ENCODE results near the gene TYW1B. TPM values are rescaled to one million over a fixed set of nuclear protein-coding genes. Genes with fewer than 3 reads are reported as not detected.
"Not testable (repeated sequence)": the region's sequence is repeated elsewhere in the genome, so short reads cannot be mapped to it uniquely, and the experiment has no call there.

Gene TYW1B
- total and polyA plus RNA-seq, 4 donors: 1.0 to 3.8 (median 2.1) TPM

- H3K27me3 ChIP-seq (ENCODE audit: control insufficient read depth in 1 of 2, insufficient read depth in 2 of 2, low read length in 1 of 2); H3K4me1 ChIP-seq (ENCODE audit: control insufficient read depth in 1 of 2, insufficient read depth in 2 of 2, low read length in 2 of 2); intact Hi-C loops (cut with DNase I); DNase-seq; H3K36me3 ChIP-seq (ENCODE audit: control insufficient read depth in 1 of 2, insufficient read depth in 2 of 2, low read length in 1 of 2); H3K4me3 ChIP-seq (ENCODE audit: low read length in 2 of 2); ATAC-seq (ENCODE audit: low FRiP score); H3K27ac ChIP-seq (ENCODE audit: low read depth in 1 of 2, low read length in 2 of 2); H3K9me3 ChIP-seq (ENCODE audit: control insufficient read depth, low read length): not testable (repeated sequence)
- 94 to 100% methylated on average over 2 of the region's 2 CpGs for WGBS, 2 donors
These were observed 97.6 kb downstream of the TYW1B start for GRCh38 chr7:72730384-72730783.

GRCh38 chr7:72729130-72729529, 98.9 kb downstream of the TYW1B start:
- H3K4me1 ChIP-seq (ENCODE audit: control insufficient read depth in 1 of 2, insufficient read depth in 2 of 2, low read length in 2 of 2); H3K9me3 ChIP-seq (ENCODE audit: control insufficient read depth, low read length); H3K4me3 ChIP-seq (ENCODE audit: low read length in 2 of 2); intact Hi-C loops (cut with DNase I); H3K27ac ChIP-seq (ENCODE audit: low read depth in 1 of 2, low read length in 2 of 2); ATAC-seq (ENCODE audit: low FRiP score); H3K36me3 ChIP-seq (ENCODE audit: control insufficient read depth in 1 of 2, insufficient read depth in 2 of 2, low read length in 1 of 2); H3K27me3 ChIP-seq (ENCODE audit: control insufficient read depth in 1 of 2, insufficient read depth in 2 of 2, low read length in 1 of 2); DNase-seq: not testable (repeated sequence)
- WGBS, 2 donors: 93 to 98% methylated on average over 2 of the region's 2 CpGs

GRCh38 chr7:72722694-72723093, 105.3 kb downstream of the TYW1B start:
- intact Hi-C loops (cut with DNase I); DNase-seq; H3K27me3 ChIP-seq (ENCODE audit: control insufficient read depth in 1 of 2, insufficient read depth in 2 of 2, low read length in 1 of 2); H3K36me3 ChIP-seq (ENCODE audit: control insufficient read depth in 1 of 2, insufficient read depth in 2 of 2, low read length in 1 of 2); H3K4me1 ChIP-seq (ENCODE audit: control insufficient read depth in 1 of 2, insufficient read depth in 2 of 2, low read length in 2 of 2); H3K9me3 ChIP-seq (ENCODE audit: control insufficient read depth, low read length); H3K4me3 ChIP-seq (ENCODE audit: low read length in 2 of 2); ATAC-seq (ENCODE audit: low FRiP score); H3K27ac ChIP-seq (ENCODE audit: low read depth in 1 of 2, low read length in 2 of 2): not testable (repeated sequence)
- 88 to 92% methylated on average over 7 of the region's 7 CpGs for WGBS, 2 donors

- DNase-seq; intact Hi-C loops (cut with DNase I); H3K36me3 ChIP-seq (ENCODE audit: control insufficient read depth in 1 of 2, insufficient read depth in 2 of 2, low read length in 1 of 2); H3K27me3 ChIP-seq (ENCODE audit: control insufficient read depth in 1 of 2, insufficient read depth in 2 of 2, low read length in 1 of 2); H3K4me1 ChIP-seq (ENCODE audit: control insufficient read depth in 1 of 2, insufficient read depth in 2 of 2, low read length in 2 of 2); H3K27ac ChIP-seq (ENCODE audit: low read depth in 1 of 2, low read length in 2 of 2); H3K9me3 ChIP-seq (ENCODE audit: control insufficient read depth, low read length); ATAC-seq (ENCODE audit: low FRiP score); H3K4me3 ChIP-seq (ENCODE audit: low read length in 2 of 2): not testable (repeated sequence)
- 98 to 99% methylated on average over 3 to 4 of the region's 4 CpGs for WGBS, 2 donors
These were observed 107.1 kb downstream of the TYW1B start for GRCh38 chr7:72720890-72721289.

- H3K9me3 ChIP-seq (ENCODE audit: control insufficient read depth, low read length); H3K36me3 ChIP-seq (ENCODE audit: control insufficient read depth in 1 of 2, insufficient read depth in 2 of 2, low read length in 1 of 2); H3K4me3 ChIP-seq (ENCODE audit: low read length in 2 of 2); H3K27me3 ChIP-seq (ENCODE audit: control insufficient read depth in 1 of 2, insufficient read depth in 2 of 2, low read length in 1 of 2); H3K4me1 ChIP-seq (ENCODE audit: control insufficient read depth in 1 of 2, insufficient read depth in 2 of 2, low read length in 2 of 2); ATAC-seq (ENCODE audit: low FRiP score); DNase-seq; intact Hi-C loops (cut with DNase I); H3K27ac ChIP-seq (ENCODE audit: low read depth in 1 of 2, low read length in 2 of 2): not testable (repeated sequence)
- 89 to 90% methylated on average over 6 of the region's 6 CpGs for WGBS, 2 donors
These were observed 110.7 kb downstream of the TYW1B start for GRCh38 chr7:72717252-72717774.

GRCh38 chr7:72711927-72712326, 116.1 kb downstream of the TYW1B start:
- H3K27ac ChIP-seq (ENCODE audit: low read depth in 1 of 2, low read length in 2 of 2); DNase-seq; H3K4me1 ChIP-seq (ENCODE audit: control insufficient read depth in 1 of 2, insufficient read depth in 2 of 2, low read length in 2 of 2); H3K9me3 ChIP-seq (ENCODE audit: control insufficient read depth, low read length); H3K36me3 ChIP-seq (ENCODE audit: control insufficient read depth in 1 of 2, insufficient read depth in 2 of 2, low read length in 1 of 2); ATAC-seq (ENCODE audit: low FRiP score); H3K4me3 ChIP-seq (ENCODE audit: low read length in 2 of 2); H3K27me3 ChIP-seq (ENCODE audit: control insufficient read depth in 1 of 2, insufficient read depth in 2 of 2, low read length in 1 of 2); intact Hi-C loops (cut with DNase I): not testable (repeated sequence)
- WGBS, 2 donors: 94 to 96% methylated on average over 3 of the region's 3 CpGs

GRCh38 chr7:72710983-72711382, 117.0 kb downstream of the TYW1B start:
- DNase-seq (no peak), ATAC-seq (ENCODE audit: low FRiP score) (no peak)
- 54 to 70% methylated on average over 4 of the region's 4 CpGs for WGBS, 2 donors
- intact Hi-C loops (cut with DNase I): no loop called here
- no peaks in the 10 kb centered on the region for H3K36me3 ChIP-seq (ENCODE audit: control insufficient read depth in 1 of 2, insufficient read depth in 2 of 2, low read length in 1 of 2)
- H3K4me1 ChIP-seq (ENCODE audit: control insufficient read depth in 1 of 2, insufficient read depth in 2 of 2, low read length in 2 of 2): no peaks in the 10 kb centered on the region
- no peaks in the 10 kb centered on the region for H3K9me3 ChIP-seq (ENCODE audit: control insufficient read depth, low read length)
- no peak overlapping the region for H3K4me3 ChIP-seq (ENCODE audit: low read length in 2 of 2)
- H3K27ac ChIP-seq (ENCODE audit: low read depth in 1 of 2, low read length in 2 of 2): no peak overlapping the region
- no peaks in the 10 kb centered on the region for H3K27me3 ChIP-seq (ENCODE audit: control insufficient read depth in 1 of 2, insufficient read depth in 2 of 2, low read length in 1 of 2)

GRCh38 chr7:72709909-72710308, 118.1 kb downstream of the TYW1B start:
- 88 to 90% methylated on average over 8 of the region's 8 CpGs for WGBS, 2 donors
- H3K4me3 ChIP-seq (ENCODE audit: low read length in 2 of 2): no peak overlapping the region
- no peaks in the 10 kb centered on the region for H3K27me3 ChIP-seq (ENCODE audit: control insufficient read depth in 1 of 2, insufficient read depth in 2 of 2, low read length in 1 of 2)

GRCh38 chr7:72708371-72709050, 119.5 kb downstream of the TYW1B start:
- ATAC-seq (ENCODE audit: low FRiP score); intact Hi-C loops (cut with DNase I): not testable (repeated sequence)
- 61 to 80% methylated on average over 3 of the region's 3 CpGs for WGBS, 2 donors

More at GRCh38 chr7:72709909-72710308, 118.1 kb downstream of the TYW1B start:
- Histone ChIP-seq H3K27ac (ENCODE audit: low read depth in 1 of 2, low read length in 2 of 2) (no peak overlapping the region), H3K9me3 (ENCODE audit: control insufficient read depth, low read length) (no peaks in the 10 kb centered on the region), H3K36me3 (ENCODE audit: control insufficient read depth in 1 of 2, insufficient read depth in 2 of 2, low read length in 1 of 2) (no peaks in the 10 kb centered on the region), H3K4me1 (ENCODE audit: control insufficient read depth in 1 of 2, insufficient read depth in 2 of 2, low read length in 2 of 2) (no peaks in the 10 kb centered on the region)
- intact Hi-C loops (cut with DNase I): no loop called here
- ATAC-seq (ENCODE audit: low FRiP score): no peak
- DNase-seq: no peak

More at GRCh38 chr7:72708371-72709050, 119.5 kb downstream of the TYW1B start:
- H3K27ac ChIP-seq (ENCODE audit: low read depth in 1 of 2, low read length in 2 of 2); H3K27me3 ChIP-seq (ENCODE audit: control insufficient read depth in 1 of 2, insufficient read depth in 2 of 2, low read length in 1 of 2); H3K4me3 ChIP-seq (ENCODE audit: low read length in 2 of 2); H3K9me3 ChIP-seq (ENCODE audit: control insufficient read depth, low read length); H3K4me1 ChIP-seq (ENCODE audit: control insufficient read depth in 1 of 2, insufficient read depth in 2 of 2, low read length in 2 of 2); H3K36me3 ChIP-seq (ENCODE audit: control insufficient read depth in 1 of 2, insufficient read depth in 2 of 2, low read length in 1 of 2); DNase-seq: not testable (repeated sequence)

Data from aorta (tissue), 5 donors.